Lower lobe of right lung (tissue), 2 donors: Measurements from ENCODE around the gene POPDC2. TPM values are rescaled to one million over a fixed set of nuclear protein-coding genes. Genes with fewer than 3 reads are reported as not detected.
A peak's percentile ranks its signal among the peaks of the same experiment; 100 is the strongest.

ENCODE experiments used
- ATAC-seq, 2 donors: fragments of 200-7000 bp; cut with Tn5 transposase; one replicate each; pipeline ENCODE4 v1.9.1; 2020 to 2022; ENCODE audit warnings: mild to moderate bottlenecking in 2 of 2, moderate library complexity in 2 of 2
- DNase-seq: peaks from one replicate; pipeline ENCODE4 v3.0.0-alpha.2; 2020
- H3K27ac ChIP-seq: fragments of 200-600 bp; one replicate; pipeline ENCODE4 v1.8.0; 2022
- H3K27me3 ChIP-seq: fragments of 200-600 bp; one replicate; pipeline ENCODE4 v1.8.0; 2022; ENCODE audit warnings: low read depth
- H3K36me3 ChIP-seq: fragments of 200-600 bp; one replicate; pipeline ENCODE4 v1.8.0; 2022; ENCODE audit warnings: mild to moderate bottlenecking
- H3K4me1 ChIP-seq: fragments of 200-600 bp; one replicate; pipeline ENCODE4 v1.8.0; 2022
- H3K4me3 ChIP-seq: fragments of 200-600 bp; one replicate; pipeline ENCODE4 v1.8.0; 2022; ENCODE audit warnings: mild to moderate bottlenecking
- H3K9me3 ChIP-seq: fragments of 200-600 bp; one replicate; pipeline ENCODE4 v1.8.0; 2022
- CTCF ChIP-seq: fragments of 200-600 bp; IDR thresholded peaks from one replicate; pipeline ENCODE4 v1.8.0; 2022; ENCODE audit warnings: antibody characterized with exemption, mild to moderate bottlenecking
- intact Hi-C: fragments of 100-400 bp; cut with DNase I; formaldehyde crosslinking; loops from one replicate; pipeline ENCODE4 v1.11.0; 2022
- total RNA-seq: library from RNA; stranded (reverse); fragmentation: NEBNext Ultra II Directional; extraction: Animal tissue kit (Norgen Biotek cat#: 25700); gene quantifications from one replicate; pipeline ENCODE4 v1.2.1, GENCODE V29; 2021
- donor health status: DM: no; HTN: yes; CAD: no; lungs with severe emphysema.

Gene POPDC2
- total RNA-seq, 1 donor from 2014 or later = 1.5 TPM

- DNase-seq (no peak), ATAC-seq (no peak)
- H3K4me1 ChIP-seq = peaks cover 21% of the 10 kb centered on the region
- H3K27ac ChIP-seq = no peak overlapping the region
- H3K27me3 ChIP-seq = no peaks in the 10 kb centered on the region
- intact Hi-C loops = no loop called here
- no peaks in the 10 kb centered on the region for H3K9me3 ChIP-seq
- no peaks in the 10 kb centered on the region for H3K36me3 ChIP-seq
- no peak for TF ChIP-seq CTCF
- H3K4me3 ChIP-seq = no peak overlapping the region
These were observed 1.4 kb downstream of the POPDC2 start for GRCh38 chr3:119658994-119659393.

- no peak for TF ChIP-seq CTCF
- ATAC-seq (no peak), DNase-seq (no peak)
- Histone ChIP-seq H3K9me3 (no peaks in the 10 kb centered on the region), H3K4me3 (no peak overlapping the region), H3K27me3 (no peaks in the 10 kb centered on the region), H3K27ac (no peak overlapping the region), H3K4me1 (peaks cover 21% of the 10 kb centered on the region), H3K36me3 (no peaks in the 10 kb centered on the region)
- intact Hi-C loops = no loop called here
These were observed 2.3 kb downstream of the POPDC2 start for GRCh38 chr3:119657887-119658702.

- Histone ChIP-seq H3K9me3 (no peaks in the 10 kb centered on the region), H3K4me3 (no peak overlapping the region), H3K4me1 (peaks cover 1% of the 10 kb centered on the region), H3K27me3 (no peaks in the 10 kb centered on the region), H3K27ac (no peak overlapping the region), H3K36me3 (no peaks in the 10 kb centered on the region)
- DNase-seq (no peak), ATAC-seq (no peak)
- intact Hi-C loops = no loop called here
- no peak for TF ChIP-seq CTCF
These were observed 6.5 kb downstream of the POPDC2 start for GRCh38 chr3:119653876-119654275.

- ATAC-seq = peak; percentile 23 to 39
- H3K4me1 ChIP-seq = peaks cover 13% of the 10 kb centered on the region
- H3K36me3 ChIP-seq = peaks cover 6% of the 10 kb centered on the region
- no peak for DNase-seq
- H3K27ac ChIP-seq = peak overlapping the region; percentile 56
- no peaks in the 10 kb centered on the region for H3K27me3 ChIP-seq
- intact Hi-C loops = no loop called here
- no peak for TF ChIP-seq CTCF
- H3K9me3 ChIP-seq = no peaks in the 10 kb centered on the region
- H3K4me3 ChIP-seq = no peak overlapping the region
These were observed 7.9 kb downstream of the POPDC2 start for GRCh38 chr3:119652306-119653033.

GRCh38 chr3:119649761-119650160 is 10.6 kb downstream of the POPDC2 start:
- DNase-seq (no peak), ATAC-seq (no peak)
- H3K4me1 ChIP-seq = peaks cover 26% of the 10 kb centered on the region
- H3K4me3 ChIP-seq = no peak overlapping the region
- no peaks in the 10 kb centered on the region for H3K9me3 ChIP-seq
- no peaks in the 10 kb centered on the region for H3K27me3 ChIP-seq
- peaks cover 6% of the 10 kb centered on the region for H3K36me3 ChIP-seq
- TF ChIP-seq CTCF = no peak
- intact Hi-C loops = no loop called here
- H3K27ac ChIP-seq = no peak overlapping the region
